Esophagus (tissue), 2 donors: Measurements from ENCODE around the gene GRIK3. TPM values are rescaled to one million over a fixed set of nuclear protein-coding genes. Genes with fewer than 3 reads are reported as not detected.

ENCODE experiments used
- H3K27ac ChIP-seq, 2 donors: one replicate each; pipeline ENCODE4 v1.5.1; 2013; ENCODE audit warnings: low read depth in 2 of 2, mild to moderate bottlenecking in 2 of 2, inconsistent platforms in 1 of 2, low read length in 1 of 2, moderate library complexity in 1 of 2
- H3K27me3 ChIP-seq, 2 donors: one replicate each; pipeline ENCODE4 v1.6.1; 2013; ENCODE audit warnings: low read length in 2 of 2, control low read depth in 1 of 2, mild to moderate bottlenecking in 1 of 2; ENCODE audit not compliant: insufficient read depth in 2 of 2, control insufficient read depth in 1 of 2
- H3K36me3 ChIP-seq, 2 donors: one replicate each; pipeline ENCODE4 v1.6.1; 2013; ENCODE audit warnings: low read length in 1 of 2; ENCODE audit not compliant: control insufficient read depth in 2 of 2, insufficient read depth in 2 of 2
- H3K4me1 ChIP-seq, 2 donors: one replicate each; pipeline ENCODE4 v1.6.1; 2013; ENCODE audit warnings: low read length in 1 of 2; ENCODE audit not compliant: control insufficient read depth in 2 of 2, insufficient read depth in 2 of 2
- H3K4me3 ChIP-seq, 2 donors: one replicate each; pipeline ENCODE4 v1.5.1; 2013; ENCODE audit warnings: low read length in 2 of 2, mild to moderate bottlenecking in 2 of 2, low read depth in 1 of 2, moderate library complexity in 1 of 2
- H3K9me3 ChIP-seq, 2 donors: one replicate each; pipeline ENCODE4 v1.6.1; 2013; ENCODE audit warnings: mild to moderate bottlenecking in 2 of 2, low read depth in 1 of 2, low read length in 1 of 2, moderate library complexity in 1 of 2; ENCODE audit not compliant: control insufficient read depth in 2 of 2, insufficient read depth in 1 of 2
- WGBS, 2 donors: extraction: QIAGEN DNeasy Blood & Tissue Kit; methylation state at CpG; one replicate each; pipeline ENCODE4 v1.1.7; 2013; 5-methylcytosine and 5-hydroxymethylcytosine counted together
- polyA plus RNA-seq, 2 donors: library from polyadenylated mRNA; stranded (reverse); fragments of 200-250 nt; gene quantifications; one replicate each; pipeline ENCODE4 v1.2.3, GENCODE V29; 2013
- donor health status: healthy with polysubstance abuse.
- donor health status: Bipolar disorder and iron deficiency.

The GRIK3 gene
- polyA plus RNA-seq, 2 donors = 0.13 to 0.16 TPM

- Histone ChIP-seq H3K27ac (no peak overlapping the region), H3K27me3 (no peaks in the 10 kb centered on the region), H3K36me3 (no peaks in the 10 kb centered on the region), H3K4me3 (no peak overlapping the region), H3K9me3 (no peaks in the 10 kb centered on the region), H3K4me1 (no peaks in the 10 kb centered on the region)
- WGBS, 2 donors = 84 to 90% methylated on average over 11 of the region's 11 CpGs
Observed at GRCh38 chr1:36882536-36883285, 151.6 kb downstream of the GRIK3 start.

GRCh38 chr1:36881541-36881940 lies 152.8 kb downstream of the GRIK3 start:
- no peaks in the 10 kb centered on the region for H3K4me1 ChIP-seq
- H3K9me3 ChIP-seq = no peaks in the 10 kb centered on the region
- no peak overlapping the region for H3K27ac ChIP-seq
- H3K27me3 ChIP-seq = no peaks in the 10 kb centered on the region
- no peak overlapping the region for H3K4me3 ChIP-seq
- 84 to 85% methylated on average over 6 of the region's 6 CpGs for WGBS, 2 donors
- H3K36me3 ChIP-seq = no peaks in the 10 kb centered on the region

- no peaks in the 10 kb centered on the region for H3K4me1 ChIP-seq
- H3K36me3 ChIP-seq = no peaks in the 10 kb centered on the region
- no peak overlapping the region for H3K4me3 ChIP-seq
- no peaks in the 10 kb centered on the region for H3K9me3 ChIP-seq
- WGBS, 2 donors = 85 to 88% methylated on average over 3 of the region's 3 CpGs
- H3K27ac ChIP-seq = no peak overlapping the region
- no peaks in the 10 kb centered on the region for H3K27me3 ChIP-seq
Observed at GRCh38 chr1:36881068-36881405, 153.3 kb downstream of the GRIK3 start.

- 84 to 86% methylated on average over 22 of the region's 22 CpGs for WGBS, 2 donors
- Histone ChIP-seq H3K27ac (no peak overlapping the region), H3K4me1 (no peaks in the 10 kb centered on the region), H3K27me3 (no peaks in the 10 kb centered on the region), H3K36me3 (no peaks in the 10 kb centered on the region), H3K9me3 (no peaks in the 10 kb centered on the region), H3K4me3 (no peak overlapping the region)
Observed at GRCh38 chr1:36880155-36881067, 153.9 kb downstream of the GRIK3 start.

DNA sequence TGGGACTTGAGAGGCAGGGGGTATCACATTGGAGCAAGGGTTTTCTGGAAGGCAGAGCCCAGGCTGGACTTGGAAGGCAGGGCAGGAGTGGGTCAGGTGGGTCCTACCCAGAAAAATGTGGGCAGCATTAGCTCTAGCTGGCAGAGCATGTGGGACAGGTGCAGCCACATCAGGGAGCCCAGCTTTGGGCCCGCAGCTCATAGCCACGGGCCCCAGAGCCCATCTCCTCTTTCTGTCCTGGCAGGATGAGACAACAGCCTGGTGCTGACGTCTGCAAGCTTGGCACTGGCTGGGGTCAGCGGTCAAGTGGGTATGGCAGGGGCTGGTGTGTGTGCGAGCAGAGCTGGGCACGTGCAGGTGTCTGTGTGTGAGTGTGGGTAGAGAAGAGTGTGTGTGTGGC lies 154.7 kb downstream of the GRIK3 start:
- Histone ChIP-seq H3K36me3 (no peaks in the 10 kb centered on the region), H3K4me1 (no peaks in the 10 kb centered on the region), H3K9me3 (no peaks in the 10 kb centered on the region), H3K4me3 (no peak overlapping the region), H3K27ac (no peak overlapping the region), H3K27me3 (no peaks in the 10 kb centered on the region)
- WGBS, 2 donors = 78 to 85% methylated on average over 6 of the region's 6 CpGs

GRCh38 chr1:36876990-36877389 lies 157.3 kb downstream of the GRIK3 start:
- Histone ChIP-seq H3K9me3 (no peaks in the 10 kb centered on the region), H3K4me1 (no peaks in the 10 kb centered on the region), H3K27ac (no peak overlapping the region), H3K27me3 (no peaks in the 10 kb centered on the region), H3K36me3 (no peaks in the 10 kb centered on the region), H3K4me3 (no peak overlapping the region)
- 64 to 77% methylated on average over 1 of the region's 1 CpG for WGBS, 2 donors

- H3K36me3 ChIP-seq = no peaks in the 10 kb centered on the region
- no peaks in the 10 kb centered on the region for H3K9me3 ChIP-seq
- H3K4me3 ChIP-seq = no peak overlapping the region
- H3K27me3 ChIP-seq = no peaks in the 10 kb centered on the region
- no peak overlapping the region for H3K27ac ChIP-seq
- H3K4me1 ChIP-seq = no peaks in the 10 kb centered on the region
- 67 to 71% methylated on average over 6 of the region's 6 CpGs for WGBS, 2 donors
Observed at GRCh38 chr1:36874271-36875060, 159.8 kb downstream of the GRIK3 start.

DNA sequence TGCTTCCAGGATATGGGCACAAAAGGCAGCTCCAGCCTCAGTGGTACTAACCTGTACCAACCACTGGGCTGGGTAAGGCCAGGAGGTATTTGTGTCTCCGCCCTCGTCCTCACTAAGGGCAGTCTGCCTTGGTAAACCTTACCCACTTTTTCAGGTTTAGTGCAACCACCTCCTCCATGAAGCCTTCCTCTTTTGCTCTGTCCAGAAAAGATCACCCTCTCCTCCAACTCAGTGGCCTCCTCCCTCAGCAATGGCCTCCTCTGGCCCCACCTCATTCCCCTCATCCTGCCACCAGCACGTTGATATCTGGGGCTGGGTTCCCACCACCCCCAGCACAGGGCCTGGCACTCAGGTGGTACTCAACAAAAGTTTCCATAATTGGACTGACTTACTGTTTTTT lies 161.5 kb downstream of the GRIK3 start:
- Histone ChIP-seq H3K36me3 (no peaks in the 10 kb centered on the region), H3K4me3 (no peak overlapping the region), H3K4me1 (no peaks in the 10 kb centered on the region), H3K27me3 (no peaks in the 10 kb centered on the region), H3K9me3 (no peaks in the 10 kb centered on the region), H3K27ac (no peak overlapping the region)
- WGBS, 2 donors = 51 to 61% methylated on average over 3 of the region's 3 CpGs

- Histone ChIP-seq H3K36me3 (no peaks in the 10 kb centered on the region), H3K27ac (no peak overlapping the region), H3K4me1 (no peaks in the 10 kb centered on the region), H3K27me3 (no peaks in the 10 kb centered on the region), H3K4me3 (no peak overlapping the region), H3K9me3 (no peaks in the 10 kb centered on the region)
- 85 to 86% methylated on average over 22 of the region's 22 CpGs for WGBS, 2 donors
Observed at GRCh38 chr1:36872126-36872754, 162.1 kb downstream of the GRIK3 start.
